Measurements from ENCODE around the gene USP7.

- TF ChIP-seq CTCF (IDR thresholded peaks at IDR 0.05) (no peak), EP300 (IDR thresholded peaks at IDR 0.05) (no peak)
These were observed 49.6 kb downstream of the USP7 start for GRCh38 chr16:8914098-8914497.

Measured in upper lobe of left lung (tissue), 4 donors.